DOHH2 (cell line): ENCODE measurements around the gene GPR141.

ENCODE experiments used
- H3F3A ChIP-seq: fragments of 200-600 bp; sonication (generic), shearing (Covaris generic); 2 replicates; pipeline ENCODE4 v1.6.0; 2016; ENCODE audit warnings: antibody characterized with exemption, mild to moderate bottlenecking; ENCODE audit not compliant: control insufficient read depth, insufficient read depth
- H3K27ac ChIP-seq: fragments of 200-600 bp; sonication (generic); 2 replicates; pipeline ENCODE4 v1.5.1; 2014; ENCODE audit warnings: low read depth, mild to moderate bottlenecking, low read length, moderate library complexity
- H3K27me3 ChIP-seq: fragments of 200-600 bp; sonication (generic); 2 replicates; pipeline ENCODE4 v1.6.1; 2014; ENCODE audit warnings: mild to moderate bottlenecking, low read length, mixed read lengths; ENCODE audit not compliant: control insufficient read depth
- H3K36me3 ChIP-seq: fragments of 200-600 bp; sonication (generic); 2 replicates; pipeline ENCODE4 v1.6.1; 2014; ENCODE audit warnings: mild to moderate bottlenecking, low read length, moderate library complexity, mixed read lengths; ENCODE audit not compliant: control insufficient read depth
- H3K4me1 ChIP-seq: fragments of 200-600 bp; sonication (generic); 2 replicates; pipeline ENCODE4 v1.6.1; 2014; ENCODE audit warnings: mild to moderate bottlenecking, low read length, mixed read lengths; ENCODE audit not compliant: control insufficient read depth
- H3K4me2 ChIP-seq: fragments of 200-600 bp; sonication (generic); 2 replicates; pipeline ENCODE4 v1.6.0; 2014; ENCODE audit warnings: mild to moderate bottlenecking, low read length, moderate library complexity
- H3K4me3 ChIP-seq: fragments of 200-600 bp; sonication (generic); 2 replicates; pipeline ENCODE4 v1.5.1; 2014; ENCODE audit warnings: mild to moderate bottlenecking, low read length, mixed read lengths
- H3K79me2 ChIP-seq: fragments of 200-600 bp; sonication (generic); 2 replicates; pipeline ENCODE4 v1.6.1; 2014; ENCODE audit warnings: mild to moderate bottlenecking, low read length, mixed read lengths; ENCODE audit not compliant: control insufficient read depth
- H3K9me2 ChIP-seq: fragments of 200-600 bp; sonication (generic); replicated peaks from 2 replicates; pipeline ENCODE4 v1.6.1; 2014; ENCODE audit warnings: mild to moderate bottlenecking, low read length, mixed read lengths; ENCODE audit not compliant: control insufficient read depth
- H3K9me3 ChIP-seq: fragments of 200-600 bp; sonication (generic); 2 replicates; pipeline ENCODE4 v1.6.1; 2014; ENCODE audit warnings: antibody characterized with exemption, low read length, mixed read lengths; ENCODE audit not compliant: control insufficient read depth, insufficient read depth
- H4K20me1 ChIP-seq: fragments of 200-600 bp; sonication (generic); 2 replicates; pipeline ENCODE4 v1.6.0; 2014; ENCODE audit warnings: low read depth, mild to moderate bottlenecking, antibody characterized with exemption, low read length, moderate library complexity; ENCODE audit not compliant: control insufficient read depth, insufficient read depth
- EZH2phosphoT487 ChIP-seq: fragments of 200-600 bp; sonication (generic); IDR thresholded peaks from 2 replicates; pipeline ENCODE4 v1.6.1; 2017; ENCODE audit warnings: borderline replicate concordance, mild to moderate bottlenecking, antibody characterized with exemption, low read length, moderate library complexity, mixed read lengths
- TF ChIP-seq, protein P1 (sequence below): fragments of 200-600 bp; sonication (generic); IDR thresholded peaks from one replicate; pipeline ENCODE4 v1.5.1; 2014; ENCODE audit warnings: antibody characterized with exemption, mild to moderate bottlenecking, low read depth, low read length; ENCODE audit not compliant: poor library complexity, severe bottlenecking

The GPR141 gene

DNA sequence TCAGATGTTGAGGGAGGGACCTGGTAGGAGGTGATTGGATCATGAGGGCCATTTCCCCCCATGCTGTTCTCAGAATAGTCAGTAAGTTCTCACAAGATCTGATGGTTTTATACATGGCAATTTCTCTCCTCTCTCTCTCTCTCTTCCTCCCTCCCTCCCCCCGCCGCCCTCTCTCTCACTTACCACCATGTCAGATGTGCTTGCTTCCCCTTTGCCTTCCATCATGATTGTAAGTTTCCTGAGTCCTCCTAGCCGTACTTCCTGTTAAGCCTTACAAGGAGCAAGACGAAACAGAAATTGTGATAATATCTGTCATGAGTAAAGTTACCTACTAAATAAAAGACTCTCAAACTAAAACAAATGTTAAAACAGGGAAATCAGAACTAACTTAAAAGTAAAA is 19.9 kb upstream of the GPR141 start:
- no peak overlapping the region for H3K4me2 ChIP-seq

DNA sequence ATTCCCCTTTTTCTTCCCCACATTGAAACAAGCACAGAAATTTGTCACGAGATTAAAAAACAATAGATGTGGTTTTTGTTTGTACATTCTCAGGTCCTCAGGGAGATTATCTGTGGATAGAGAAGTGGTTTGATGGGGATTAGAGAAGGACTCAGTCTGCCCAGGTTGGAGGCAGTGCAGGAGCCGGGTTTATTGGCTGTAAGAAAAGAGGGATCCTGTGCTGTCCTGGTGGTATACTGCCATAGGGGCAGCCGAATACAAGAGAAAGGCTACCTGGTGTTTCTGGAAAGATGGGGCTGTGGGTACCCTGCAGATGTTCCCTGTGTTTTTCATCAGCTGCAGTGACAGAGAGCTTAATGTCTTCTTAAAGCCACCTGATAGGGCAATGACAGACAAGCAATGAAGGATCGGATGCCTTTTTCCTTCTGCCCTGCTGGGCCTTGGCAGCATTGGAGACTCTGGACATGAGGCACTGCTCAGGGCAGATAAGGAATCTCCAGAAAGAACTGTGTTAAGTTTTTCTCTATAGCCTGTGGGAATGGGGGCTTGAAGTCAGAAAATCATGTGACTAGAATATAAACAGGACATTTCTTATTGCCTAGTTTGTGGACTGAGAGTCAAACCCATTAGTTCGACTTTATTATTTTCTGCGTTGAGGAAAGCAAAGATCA is 18.1 kb upstream of the GPR141 start:
- Histone ChIP-seq H3K4me3 (no peak overlapping the region), H3K27ac (no peak overlapping the region), H3K4me1 (no peaks in the 10 kb centered on the region), H3K9me2 (0 out of 2 replicates have a peak, but pooled peaks cover 2% of the 10 kb centered on the region), H3K36me3 (no peaks in the 10 kb centered on the region), H3K79me2 (no peaks in the 10 kb centered on the region), H3K9me3 (no peaks in the 10 kb centered on the region), H3F3A (no peaks in the 10 kb centered on the region), H3K27me3 (no peaks in the 10 kb centered on the region), H4K20me1 (no peaks in the 10 kb centered on the region), H3K4me2 (no peak overlapping the region)
- TF ChIP-seq, protein P1, sequence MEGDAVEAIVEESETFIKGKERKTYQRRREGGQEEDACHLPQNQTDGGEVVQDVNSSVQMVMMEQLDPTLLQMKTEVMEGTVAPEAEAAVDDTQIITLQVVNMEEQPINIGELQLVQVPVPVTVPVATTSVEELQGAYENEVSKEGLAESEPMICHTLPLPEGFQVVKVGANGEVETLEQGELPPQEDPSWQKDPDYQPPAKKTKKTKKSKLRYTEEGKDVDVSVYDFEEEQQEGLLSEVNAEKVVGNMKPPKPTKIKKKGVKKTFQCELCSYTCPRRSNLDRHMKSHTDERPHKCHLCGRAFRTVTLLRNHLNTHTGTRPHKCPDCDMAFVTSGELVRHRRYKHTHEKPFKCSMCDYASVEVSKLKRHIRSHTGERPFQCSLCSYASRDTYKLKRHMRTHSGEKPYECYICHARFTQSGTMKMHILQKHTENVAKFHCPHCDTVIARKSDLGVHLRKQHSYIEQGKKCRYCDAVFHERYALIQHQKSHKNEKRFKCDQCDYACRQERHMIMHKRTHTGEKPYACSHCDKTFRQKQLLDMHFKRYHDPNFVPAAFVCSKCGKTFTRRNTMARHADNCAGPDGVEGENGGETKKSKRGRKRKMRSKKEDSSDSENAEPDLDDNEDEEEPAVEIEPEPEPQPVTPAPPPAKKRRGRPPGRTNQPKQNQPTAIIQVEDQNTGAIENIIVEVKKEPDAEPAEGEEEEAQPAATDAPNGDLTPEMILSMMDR: no peak
- no peak for TF ChIP-seq EZH2phosphoT487

More for the DNA sequence above, 19.9 kb upstream of the GPR141 start:
- TF ChIP-seq, protein P1: no peak
- no peak for TF ChIP-seq EZH2phosphoT487
- no peaks in the 10 kb centered on the region for H3K9me3 ChIP-seq
- H3K36me3 ChIP-seq: no peaks in the 10 kb centered on the region
- H3K79me2 ChIP-seq: no peaks in the 10 kb centered on the region
- H3K4me3 ChIP-seq: no peak overlapping the region
- no peaks in the 10 kb centered on the region for H3K4me1 ChIP-seq
- no peaks in the 10 kb centered on the region for H3K27me3 ChIP-seq
- no peak overlapping the region for H3K27ac ChIP-seq
- 0 out of 2 replicates have a peak, but pooled peaks cover 2% of the 10 kb centered on the region for H3K9me2 ChIP-seq
- no peaks in the 10 kb centered on the region for H4K20me1 ChIP-seq
- no peaks in the 10 kb centered on the region for H3F3A ChIP-seq

DNA sequence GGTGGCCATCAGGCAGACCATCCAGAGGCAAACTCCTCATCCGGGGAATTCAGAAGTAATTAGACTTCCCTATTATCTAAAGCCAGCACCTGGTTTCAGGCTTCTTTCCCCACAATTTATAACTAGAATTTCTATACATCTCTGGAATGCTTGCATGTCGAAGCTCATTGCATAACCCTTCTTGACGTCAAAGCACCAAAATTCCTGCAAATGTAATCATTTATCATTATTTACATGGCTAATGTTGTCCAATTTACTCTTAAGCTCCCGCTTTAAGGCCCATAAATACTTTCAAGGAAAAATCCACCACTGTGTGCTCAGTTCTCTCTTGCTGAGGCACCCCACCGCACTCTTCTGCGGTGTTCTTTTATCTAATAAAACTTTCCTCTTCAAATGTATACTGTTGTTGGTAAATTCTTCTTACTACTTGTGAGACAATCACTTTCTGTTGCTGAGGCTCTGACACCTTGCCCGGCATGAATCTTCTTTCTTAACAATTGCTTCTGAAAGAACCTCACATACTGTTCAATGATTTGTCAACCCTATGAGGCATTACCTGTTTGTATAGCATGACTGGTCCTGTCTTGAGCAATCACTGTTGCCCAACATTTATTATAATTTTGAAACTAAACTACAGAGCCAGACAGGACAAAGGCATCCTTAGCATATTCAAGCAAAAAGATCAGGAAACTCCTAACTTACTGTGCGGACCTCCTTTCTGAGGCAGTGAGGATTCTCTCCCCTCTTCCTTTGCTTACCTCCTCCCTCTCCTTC is 17.4 kb upstream of the GPR141 start:
- H4K20me1 ChIP-seq: no peaks in the 10 kb centered on the region
- no peaks in the 10 kb centered on the region for H3K4me1 ChIP-seq
- no peaks in the 10 kb centered on the region for H3K79me2 ChIP-seq
- H3F3A ChIP-seq: no peaks in the 10 kb centered on the region
- no peaks in the 10 kb centered on the region for H3K27me3 ChIP-seq
- no peaks in the 10 kb centered on the region for H3K9me3 ChIP-seq
- no peak overlapping the region for H3K4me2 ChIP-seq
- no peak overlapping the region for H3K4me3 ChIP-seq
- no peaks in the 10 kb centered on the region for H3K36me3 ChIP-seq
- H3K27ac ChIP-seq: no peak overlapping the region
- 0 out of 2 replicates have a peak, but pooled peaks cover 2% of the 10 kb centered on the region for H3K9me2 ChIP-seq
- no peak for TF ChIP-seq EZH2phosphoT487
- TF ChIP-seq, protein P1: no peak
